Panc1 (cell line): ENCODE measurements around the gene RAB21.
A peak's percentile ranks its signal among the peaks of the same experiment; 100 is the strongest.

Experiments used
- CTCF ChIP-seq: fragments of 450-650 bp; IDR thresholded peaks from 2 replicates; pipeline ENCODE4 v1.5.1; 2017; ENCODE audit warnings: mild to moderate bottlenecking
- POLR2AphosphoS5 ChIP-seq: IDR thresholded peaks from 2 replicates; pipeline ENCODE4 v1.6.1; 2012; ENCODE audit warnings: mild to moderate bottlenecking, low read depth, low read length, moderate library complexity
- REST ChIP-seq, 2 experiments: IDR thresholded peaks; 2 replicates each; pipeline ENCODE4 v1.6.1; 2011 to 2012; ENCODE audit warnings: low read depth in 2 of 2, control low read depth in 1 of 2, low read length in 1 of 2, mild to moderate bottlenecking in 1 of 2, moderate library complexity in 1 of 2; ENCODE audit not compliant: insufficient read depth in 1 of 2
- SIN3A ChIP-seq: IDR thresholded peaks from 2 replicates; pipeline ENCODE4 v1.6.1; 2012; ENCODE audit warnings: low read depth, mild to moderate bottlenecking, low read length, moderate library complexity, borderline replicate concordance; ENCODE audit not compliant: insufficient read depth
- TCF7L2 ChIP-seq: IDR thresholded peaks from 2 replicates; pipeline ENCODE4 v1.6.1; 2011; ENCODE audit warnings: mild to moderate bottlenecking, low read depth, low read length, inconsistent platforms

GRCh38 chr12:71746974-71747611, 7.6 kb upstream of the RAB21 start:
- TF ChIP-seq CTCF (peak; percentile 87), SIN3A (no peak), POLR2AphosphoS5 (no peak), REST (IDR thresholded peaks at IDR 0.05; ENCODE audit: insufficient read depth in 1 of 2, low read depth in 2 of 2, low read length in 1 of 2) (no peak), TCF7L2 (no peak)
